EL (cell line): ENCODE data around the gene B3GNT3.

Source experiments
- DNase-seq: peaks from one replicate; pipeline ENCODE4 v3.0.0-alpha.2; 2016

Gene B3GNT3

DNA sequence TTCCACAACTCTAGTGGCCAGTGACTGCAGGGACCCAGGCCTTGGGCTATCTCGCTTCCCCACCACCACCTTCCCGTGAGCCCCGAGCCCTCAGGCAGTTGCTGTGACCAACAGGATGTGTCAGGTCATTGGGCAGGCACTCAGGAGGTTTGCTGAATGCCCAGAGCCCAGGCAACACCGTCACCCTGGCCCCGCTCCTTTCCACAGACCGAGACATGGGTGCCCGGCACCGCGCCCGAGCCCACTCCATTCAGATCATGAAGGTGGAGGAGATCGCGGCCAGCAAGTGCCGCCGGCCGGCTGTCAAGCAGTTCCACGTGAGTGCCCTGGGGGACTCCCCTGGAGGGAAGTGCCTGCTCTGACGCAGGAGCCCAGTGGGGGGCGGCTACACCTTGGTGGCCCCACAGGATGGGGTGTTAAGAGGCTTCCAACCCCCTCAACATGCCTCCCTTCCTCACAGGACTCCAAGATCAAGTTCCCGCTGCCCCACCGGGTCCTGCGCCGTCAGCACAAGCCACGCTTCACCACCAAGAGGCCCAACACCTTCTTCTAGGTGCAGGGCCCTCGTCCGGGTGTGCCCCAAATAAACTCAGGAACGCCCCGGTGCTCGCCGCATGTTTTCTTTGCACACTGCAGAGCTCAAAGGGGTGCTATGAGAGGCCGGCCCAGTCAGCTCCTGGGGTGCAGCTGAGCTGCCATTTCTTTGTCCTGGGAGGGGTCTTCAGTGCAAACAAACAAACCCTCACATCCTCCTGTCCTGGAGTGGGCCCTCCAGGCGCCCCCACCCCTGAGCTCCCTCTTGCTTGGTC lies 68.0 kb downstream of the B3GNT3 start:
- DNase-seq: no peak
